ENCODE measurements around the gene MRC1.

MRC1 gene

GRCh38 chr10:17847585-17848296 is 38.6 kb downstream of the MRC1 start:
- no peak for DNase-seq (ENCODE audit: low read depth)

DNA sequence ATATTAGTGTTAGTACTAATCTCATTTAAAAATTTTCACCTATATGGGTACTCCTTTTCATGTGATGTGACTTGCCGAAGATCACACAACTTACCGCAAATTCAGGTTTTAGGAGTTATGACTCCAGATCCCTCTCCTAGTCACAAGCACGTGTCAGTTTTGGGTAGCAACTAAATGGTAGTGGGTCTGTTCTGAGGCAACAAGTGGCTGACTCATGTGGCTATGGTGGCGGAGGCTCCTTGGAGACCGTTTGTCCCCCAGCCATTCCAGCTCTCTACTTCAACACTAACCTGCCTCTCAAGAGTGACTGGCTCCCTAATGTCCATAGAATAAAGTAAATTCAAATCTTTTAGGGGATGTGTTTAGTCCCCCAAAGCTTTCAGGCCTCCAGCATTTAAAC is 39.5 kb downstream of the MRC1 start:
- DNase-seq (ENCODE audit: low read depth) = no peak

- no peak for DNase-seq (ENCODE audit: low read depth)
Measured at GRCh38 chr10:17850501-17850900, 41.4 kb downstream of the MRC1 start.

- DNase-seq (ENCODE audit: low read depth) = no peak
Measured at GRCh38 chr10:17851611-17852010, 42.5 kb downstream of the MRC1 start.

GRCh38 chr10:17854044-17854652 is 45.0 kb downstream of the MRC1 start:
- DNase-seq (ENCODE audit: low read depth) = no peak

GRCh38 chr10:17857040-17857439 is 47.9 kb downstream of the MRC1 start:
- DNase-seq (ENCODE audit: low read depth) = no peak

DNA sequence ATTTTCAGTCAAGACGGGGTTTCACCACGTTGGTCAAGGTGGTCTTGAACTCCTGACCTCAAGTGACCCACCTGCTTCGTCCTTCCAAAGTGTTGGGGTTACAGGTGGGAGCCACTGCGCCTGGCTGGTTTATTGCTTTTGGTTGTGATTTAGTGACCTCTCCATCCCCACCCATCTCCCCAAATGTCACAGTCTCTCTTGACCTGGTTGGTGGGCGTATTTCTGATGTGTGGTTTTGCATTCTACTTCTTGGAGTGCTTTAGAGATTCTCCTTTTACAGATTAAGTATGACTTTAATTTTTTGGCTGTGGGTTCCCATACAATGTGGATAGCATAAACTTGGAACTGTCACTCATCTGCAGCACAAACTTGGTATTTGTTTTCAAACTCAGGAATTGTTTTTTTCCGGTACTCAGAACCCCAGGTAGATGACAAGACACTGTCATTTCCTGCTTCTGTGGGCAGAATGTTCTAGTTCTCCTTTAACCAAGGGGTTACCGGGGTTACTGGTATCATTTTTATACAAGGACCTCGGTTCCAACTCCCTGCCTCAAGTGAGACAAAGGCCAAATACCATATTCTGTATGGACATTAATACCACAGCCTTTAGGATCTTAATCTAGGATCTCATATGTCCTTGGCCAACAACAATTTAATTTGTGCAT is 50.5 kb downstream of the MRC1 start:
- DNase-seq (ENCODE audit: low read depth) = no peak

- no peak for DNase-seq (ENCODE audit: low read depth)
Measured at GRCh38 chr10:17861760-17862159, 52.6 kb downstream of the MRC1 start.

- DNase-seq (ENCODE audit: low read depth) = no peak
Measured at GRCh38 chr10:17865351-17865750, 56.2 kb downstream of the MRC1 start.

- no peak for DNase-seq (ENCODE audit: low read depth)
Measured at GRCh38 chr10:17866346-17866745, 57.2 kb downstream of the MRC1 start.

GRCh38 chr10:17867056-17867455 is 57.9 kb downstream of the MRC1 start:
- no peak for DNase-seq (ENCODE audit: low read depth)

DNA sequence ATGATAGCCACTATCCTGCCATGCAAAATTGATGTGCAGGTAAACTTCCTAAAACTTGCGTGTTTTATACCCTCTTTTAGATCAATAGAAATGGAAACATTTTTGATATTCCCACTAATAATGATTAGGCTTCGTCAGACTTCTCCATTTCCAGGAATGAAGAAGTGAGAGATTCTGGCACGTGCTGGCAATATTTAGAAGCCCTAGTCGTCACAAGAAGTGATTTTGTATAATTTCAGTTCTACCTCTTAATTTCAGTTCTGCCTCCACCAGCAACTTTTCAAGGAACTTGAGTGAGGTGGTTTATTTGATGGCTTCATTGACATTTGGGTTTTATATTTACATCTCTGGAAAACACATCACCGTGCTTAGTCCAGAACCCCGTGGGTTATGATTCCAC is 61.9 kb downstream of the MRC1 start:
- no peak for DNase-seq (ENCODE audit: low read depth)

DNA sequence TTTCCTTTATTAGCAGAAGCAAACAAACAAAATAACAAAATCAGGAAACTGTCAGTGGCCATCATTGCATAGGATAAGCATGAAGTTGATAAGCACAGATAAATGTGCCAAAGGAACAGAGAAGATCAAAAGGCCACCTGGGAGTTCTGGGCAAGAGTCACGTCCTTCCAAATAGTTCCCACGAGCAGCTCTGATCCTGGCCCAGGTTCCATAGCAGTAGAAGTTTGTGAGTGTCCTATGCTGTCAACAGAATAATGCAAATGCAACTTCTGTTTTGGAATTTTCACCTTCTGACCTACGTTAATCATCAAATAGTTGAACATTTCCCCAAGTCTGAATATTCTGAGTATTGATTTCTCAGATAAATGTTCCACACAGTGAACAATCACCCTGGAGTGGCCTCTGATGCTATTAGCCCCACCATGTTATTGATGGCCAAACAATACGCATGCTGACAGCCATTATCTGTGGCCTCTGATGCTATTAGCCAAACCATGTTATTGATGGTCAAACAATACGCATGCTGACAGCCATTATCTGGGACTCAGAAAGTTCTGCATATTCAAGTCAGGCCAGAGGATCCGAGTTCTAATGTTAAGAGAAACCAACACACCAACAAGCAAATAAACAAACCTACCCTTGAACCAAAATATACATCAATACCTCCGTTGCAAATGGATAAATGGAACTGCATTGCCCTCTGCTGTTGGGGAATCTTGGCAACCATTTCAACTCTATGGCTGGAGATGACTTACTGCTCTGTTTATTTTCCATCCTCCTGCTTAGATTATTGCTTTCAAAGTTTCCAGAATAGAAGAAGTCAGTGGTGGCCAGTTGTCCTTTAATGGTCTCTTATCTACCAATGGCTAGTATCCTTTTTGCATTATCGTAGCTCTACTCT is 63.3 kb downstream of the MRC1 start:
- no peak for DNase-seq (ENCODE audit: low read depth)

DNA sequence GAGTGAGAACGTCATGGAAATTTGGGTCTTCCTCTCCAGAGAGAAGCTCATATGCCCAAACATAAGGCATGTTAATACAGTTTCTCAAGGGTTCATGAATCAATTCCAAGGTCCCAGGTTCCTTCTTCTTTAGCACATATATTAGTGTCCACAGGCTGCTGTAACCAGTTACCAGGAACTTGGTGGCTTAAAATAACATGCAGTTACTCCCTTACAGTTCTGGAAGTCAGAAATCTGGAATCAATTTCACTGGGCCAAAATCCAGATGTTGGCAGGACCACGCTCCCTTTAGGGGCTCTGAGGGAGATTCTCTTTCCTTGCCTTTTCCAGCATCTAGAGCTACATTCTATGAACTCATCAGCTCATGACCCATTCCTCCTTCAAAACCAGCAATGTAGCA is 64.8 kb downstream of the MRC1 start:
- no peak for DNase-seq (ENCODE audit: low read depth)

DNA sequence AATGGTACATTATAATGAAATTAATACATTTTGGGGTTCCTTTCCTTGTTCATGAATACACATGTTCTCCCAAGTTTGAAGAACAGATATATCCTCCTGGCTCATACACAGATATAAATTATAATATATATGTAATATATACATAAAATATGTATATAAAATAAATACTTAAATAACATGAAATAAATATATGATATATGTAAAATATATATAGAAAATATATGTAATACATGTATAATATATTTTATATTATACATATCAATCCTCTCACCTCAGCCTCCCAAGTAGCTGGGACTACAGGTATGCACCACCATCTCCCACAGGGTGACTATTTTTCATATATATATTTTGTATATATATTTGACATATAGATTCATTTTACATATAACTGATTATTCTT is 68.0 kb downstream of the MRC1 start:
- no peak for DNase-seq (ENCODE audit: low read depth)

- DNase-seq (ENCODE audit: low read depth) = no peak
Measured at GRCh38 chr10:17878896-17879295, 69.7 kb downstream of the MRC1 start.

DNA sequence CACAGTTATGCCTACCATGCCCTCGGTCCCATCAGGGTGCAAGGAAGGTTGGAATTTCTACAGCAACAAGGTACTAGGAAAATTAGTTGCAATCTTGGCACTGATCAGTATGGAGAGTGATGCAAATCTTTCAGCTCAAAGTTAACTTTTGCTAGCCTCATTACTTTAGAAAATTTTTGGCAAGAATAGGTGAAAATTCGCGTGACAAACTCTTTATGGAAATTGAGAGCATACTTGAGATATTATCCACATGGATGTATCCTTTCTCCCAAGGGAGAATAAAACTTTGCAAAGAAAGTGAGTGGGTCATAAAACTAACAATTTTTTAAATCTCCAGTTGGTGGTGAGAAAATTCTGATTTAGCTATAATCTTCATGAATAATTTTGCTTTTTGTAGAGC is 71.5 kb downstream of the MRC1 start:
- no peak for DNase-seq (ENCODE audit: low read depth)

DNA sequence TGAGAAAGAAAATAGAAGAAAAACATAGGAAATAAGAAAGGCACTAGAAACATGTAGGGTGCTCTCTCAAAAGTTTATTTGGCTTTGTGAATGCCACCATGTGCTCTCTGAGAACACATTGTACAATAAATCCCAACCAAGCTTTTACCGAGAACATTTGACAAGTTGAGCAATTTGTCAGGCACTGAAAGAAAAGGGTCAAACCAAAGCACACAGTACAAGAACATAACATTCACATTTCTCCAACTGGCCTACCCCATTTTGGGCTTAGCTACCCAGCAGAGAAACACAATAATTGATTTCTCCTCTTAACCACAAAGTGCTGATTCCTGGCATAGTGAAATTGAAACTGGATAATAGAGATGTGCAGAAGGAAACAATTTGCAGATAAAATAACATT is 73.4 kb downstream of the MRC1 start:
- no peak for DNase-seq (ENCODE audit: low read depth)

DNA sequence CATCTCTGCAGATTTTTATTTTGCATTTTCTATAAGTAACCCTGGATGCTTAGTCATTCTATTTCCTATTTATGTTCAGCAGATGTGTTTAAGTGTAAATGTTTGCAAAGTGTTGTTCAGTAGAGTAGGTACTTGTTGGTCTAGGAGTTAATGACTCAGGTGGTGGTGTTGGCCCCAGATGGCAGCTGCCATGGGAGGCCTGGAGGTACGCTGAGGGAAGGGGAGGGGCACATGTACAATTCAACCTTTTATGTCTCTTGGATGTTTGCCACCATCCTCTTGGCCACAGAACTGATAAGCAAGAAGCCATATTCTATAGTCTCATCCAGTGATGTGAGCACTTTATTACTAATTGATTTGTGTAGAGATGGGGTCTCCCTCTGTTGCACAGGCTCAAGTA is 74.5 kb downstream of the MRC1 start:
- DNase-seq (ENCODE audit: low read depth) = no peak

- DNase-seq (ENCODE audit: low read depth) = no peak
Measured at GRCh38 chr10:17888189-17888588, 79.0 kb downstream of the MRC1 start.

DNA sequence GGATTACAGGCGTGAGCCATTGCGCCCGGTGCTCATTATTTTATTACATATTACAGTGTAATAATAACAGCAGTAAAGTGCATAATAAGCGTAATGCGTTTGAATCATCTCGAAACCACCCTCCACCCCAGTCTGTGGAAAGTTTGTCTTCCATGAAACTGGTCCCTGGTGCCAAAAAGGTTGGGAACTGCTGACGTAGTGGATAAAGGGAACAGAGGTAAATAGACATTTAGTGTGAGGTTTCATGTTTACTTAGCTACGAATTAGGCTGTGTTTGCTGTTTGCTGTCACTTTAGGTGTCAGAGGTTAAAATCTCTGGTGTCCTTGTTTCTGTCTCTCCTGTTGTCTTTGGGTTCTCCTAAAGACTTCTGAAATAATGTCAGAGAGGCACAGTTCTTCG is 82.3 kb downstream of the MRC1 start:
- no peak for DNase-seq (ENCODE audit: low read depth)

DNA sequence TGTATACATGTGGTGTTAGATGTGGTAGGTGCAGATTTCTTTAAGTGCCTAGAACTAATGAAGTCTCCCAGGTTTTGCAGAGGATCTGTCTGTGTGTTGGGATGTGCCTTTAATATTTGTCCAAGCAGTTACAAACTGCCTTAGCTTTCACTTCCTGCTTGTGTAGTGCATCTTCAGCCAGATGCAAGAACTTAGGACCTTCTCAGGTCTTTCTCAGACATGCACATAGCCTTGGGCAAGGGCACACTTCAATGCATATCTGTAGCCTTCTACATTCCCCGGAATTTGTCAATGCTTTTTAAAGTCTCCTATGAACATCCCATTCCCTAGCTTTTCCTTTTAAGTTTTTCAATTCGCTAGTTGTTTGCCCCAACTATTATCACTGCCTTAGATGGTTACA is 95.4 kb downstream of the MRC1 start:
- DNase-seq (ENCODE audit: low read depth) = no peak

DNA sequence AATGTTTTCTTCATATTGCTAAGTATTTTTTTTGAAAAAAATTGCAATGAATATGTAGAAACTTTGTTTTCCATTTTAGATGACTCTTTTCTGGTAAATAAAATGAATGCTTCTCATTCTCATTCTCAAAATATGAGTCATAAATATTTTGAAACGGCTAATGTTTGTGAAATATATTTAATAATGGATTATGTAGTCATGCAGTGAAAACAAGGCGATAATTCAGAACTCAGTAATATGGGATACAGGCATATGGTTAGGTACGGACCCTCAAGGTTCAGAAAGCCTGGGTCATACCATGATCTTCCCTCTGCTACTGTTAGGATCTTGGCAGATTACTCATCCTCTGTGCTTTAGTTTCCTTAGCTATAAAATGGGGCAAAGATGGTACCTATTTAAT is 96.3 kb downstream of the MRC1 start:
- no peak for DNase-seq (ENCODE audit: low read depth)

Data from stimulated activated CD8-positive, alpha-beta memory T cell treated with anti-CD3 and anti-CD28 coated beads, Interleukin-15, amount 100 ng/mL, for 1 hour (primary cell).